ENCODE measurements around the gene TFCP2L1.
"Not testable (repeated sequence)": the region's sequence is repeated elsewhere in the genome, so short reads cannot be mapped to it uniquely, and the experiment has no call there.

The TFCP2L1 gene

DNA sequence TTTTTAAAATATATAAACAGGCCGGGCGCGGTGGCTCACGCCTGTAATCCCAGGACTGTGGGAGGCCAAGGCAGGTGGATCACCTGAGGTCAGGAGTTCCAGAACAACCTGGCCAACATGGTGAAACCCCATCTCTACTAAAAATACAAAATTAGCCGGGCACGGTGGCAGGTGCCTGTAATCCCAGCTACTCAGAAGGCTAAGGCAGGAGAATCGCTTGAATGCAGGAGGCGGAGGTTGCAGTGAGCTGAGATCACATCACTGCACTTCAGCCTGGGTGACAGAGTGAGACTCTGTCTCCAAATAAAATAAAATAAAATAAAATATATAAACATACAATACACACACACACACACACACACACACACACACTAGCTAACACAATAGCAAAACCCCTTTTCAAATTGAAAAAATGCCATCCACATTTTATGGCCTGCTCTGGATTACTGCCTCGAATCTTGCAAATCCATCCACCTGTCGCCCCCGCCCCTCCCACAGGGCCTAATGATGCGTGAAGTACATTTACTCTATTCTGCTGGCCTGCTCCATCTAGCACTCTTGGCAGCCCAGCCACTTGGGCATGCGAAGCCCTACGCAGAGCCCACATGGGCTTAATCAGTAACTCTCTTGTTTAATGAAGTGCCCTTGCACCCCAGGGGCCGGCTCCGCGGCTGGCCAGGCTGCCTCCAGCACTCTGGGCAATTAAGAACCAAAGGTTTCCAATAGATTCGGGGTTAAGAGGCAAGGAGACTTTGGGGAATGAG, 57.4 kb downstream of the TFCP2L1 start:
- DNase-seq (ENCODE audit: low read depth in 1 of 2, low spot score in 1 of 2): not testable (repeated sequence)

DNA sequence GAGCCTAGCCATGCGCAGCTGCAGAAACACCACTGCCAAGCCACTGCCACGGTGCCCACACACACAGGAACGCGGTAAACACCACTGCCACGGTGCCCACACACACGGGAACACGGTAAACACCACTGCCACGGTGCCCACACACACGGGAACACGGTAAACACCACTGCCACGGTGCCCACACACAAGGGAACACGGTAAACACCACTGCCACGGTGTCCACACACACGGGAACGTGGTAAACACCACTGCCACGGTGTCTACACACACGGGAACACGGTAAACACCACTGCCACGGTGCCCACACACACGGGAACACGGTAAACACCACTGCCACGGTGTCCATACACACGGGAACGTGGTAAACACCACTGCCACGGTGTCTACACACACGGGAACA, 59.3 kb downstream of the TFCP2L1 start:
- DNase-seq (ENCODE audit: low read depth in 1 of 2, low spot score in 1 of 2): not testable (repeated sequence)

DNA sequence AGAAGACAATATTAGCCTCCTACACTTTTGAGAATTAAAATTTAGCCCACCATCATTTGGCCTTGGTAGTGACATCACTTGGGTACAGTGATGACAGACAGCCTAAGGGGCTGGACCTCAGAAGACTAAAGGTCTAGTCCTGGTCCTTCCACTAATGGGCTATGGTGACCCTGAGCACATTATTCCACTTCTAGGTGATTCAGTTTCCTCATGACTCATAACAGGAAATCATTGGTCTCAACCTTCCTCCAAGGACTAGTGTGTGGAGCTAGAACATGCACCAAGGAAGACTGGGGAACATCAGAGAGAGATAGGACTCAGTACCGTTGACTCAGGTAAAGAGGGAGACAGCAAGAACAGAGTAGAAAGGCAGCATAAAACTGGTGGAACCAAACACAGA, 64.0 kb downstream of the TFCP2L1 start:
- DNase-seq (ENCODE audit: low read depth in 1 of 2, low spot score in 1 of 2): no peak

DNA sequence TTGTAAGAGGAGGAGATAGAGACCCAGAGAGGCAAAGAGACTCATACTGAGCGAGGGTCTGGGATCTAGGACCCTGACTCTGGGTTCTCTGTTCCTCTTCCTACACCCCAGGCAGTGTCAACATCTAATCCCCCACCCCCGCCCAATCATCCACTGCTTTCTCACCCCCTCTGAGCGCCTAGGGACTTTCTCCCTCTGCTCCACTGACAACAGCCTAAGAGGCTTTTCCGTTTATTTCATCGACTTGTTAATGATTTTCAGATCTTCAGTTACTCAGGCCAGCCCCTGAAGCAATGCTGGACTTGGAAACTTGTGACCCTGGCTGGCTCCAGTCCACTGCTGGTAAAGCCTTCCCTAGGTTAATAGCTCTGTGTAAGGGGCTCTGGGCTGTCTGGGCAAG, 65.1 kb downstream of the TFCP2L1 start:
- DNase-seq (ENCODE audit: low read depth in 1 of 2, low spot score in 1 of 2): no peak

DNA sequence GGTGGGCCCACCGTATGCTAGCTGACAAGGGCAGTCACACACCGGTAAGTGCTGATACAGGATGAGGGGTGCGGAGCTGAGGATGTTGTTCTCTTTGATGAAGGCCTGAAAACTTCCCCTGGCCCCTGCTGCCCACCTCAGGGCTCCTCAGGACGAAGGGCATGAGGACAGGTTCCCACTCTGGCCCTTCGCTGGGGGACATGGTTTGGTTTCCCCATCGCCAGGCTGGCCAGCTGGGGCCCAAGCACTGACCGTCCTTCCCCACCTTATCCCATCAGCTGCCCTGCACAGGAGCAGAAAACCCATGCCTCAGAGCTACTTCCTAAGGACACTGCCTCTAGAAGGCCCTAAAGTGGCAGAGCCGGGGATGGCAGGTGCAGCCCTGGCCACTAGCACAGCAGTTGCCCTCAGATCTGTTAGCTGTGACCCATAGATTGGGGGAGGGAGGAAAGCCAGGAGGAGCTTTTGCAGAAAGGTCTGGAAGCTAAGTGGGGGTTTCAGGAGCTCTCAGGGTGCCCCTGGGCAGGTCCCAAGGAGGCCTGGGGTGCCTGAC, 66.5 kb downstream of the TFCP2L1 start:
- DNase-seq (ENCODE audit: low read depth in 1 of 2, low spot score in 1 of 2): no peak

DNA sequence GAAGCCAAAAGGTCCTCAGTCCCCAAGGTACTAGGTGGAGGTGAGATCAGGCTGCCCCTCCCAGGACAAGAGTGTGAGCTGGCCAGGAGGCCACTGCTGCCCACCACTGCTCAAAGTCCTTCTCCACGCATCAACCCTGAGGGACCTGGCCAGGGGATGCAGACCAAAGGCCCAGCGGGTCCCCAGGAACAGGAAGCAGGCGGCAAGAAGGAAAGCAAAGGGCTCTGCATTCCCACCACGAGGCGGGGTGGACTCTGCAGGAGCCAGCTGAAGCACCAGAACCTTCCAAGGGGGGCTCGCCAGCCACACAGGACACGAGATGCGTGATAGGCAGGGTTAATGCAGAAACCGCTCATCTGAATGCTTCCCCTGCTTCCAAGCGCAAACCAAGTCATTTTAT, 67.4 kb downstream of the TFCP2L1 start:
- DNase-seq (ENCODE audit: low read depth in 1 of 2, low spot score in 1 of 2): no peak

DNA sequence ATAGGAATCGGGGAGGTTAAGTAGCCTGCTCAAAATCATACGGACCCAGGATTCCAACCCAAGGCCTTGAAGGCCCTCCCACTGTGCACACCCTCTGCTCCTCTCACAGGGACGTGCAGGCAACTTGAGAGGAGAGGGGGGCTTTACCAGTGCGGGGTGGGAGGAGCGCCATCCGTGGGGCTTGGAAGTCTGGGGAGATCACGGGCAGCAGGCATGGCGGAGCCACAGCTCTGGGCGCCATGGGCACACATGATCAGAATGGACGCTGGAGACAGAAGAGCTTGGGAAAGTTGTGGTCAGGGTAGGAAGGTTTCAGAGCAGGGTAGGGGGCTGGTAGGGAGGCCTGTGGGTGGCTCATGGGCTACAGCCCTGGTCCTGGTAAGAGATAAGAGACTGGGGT, 70.7 kb downstream of the TFCP2L1 start:
- DNase-seq (ENCODE audit: low read depth in 1 of 2, low spot score in 1 of 2): no peak

DNA sequence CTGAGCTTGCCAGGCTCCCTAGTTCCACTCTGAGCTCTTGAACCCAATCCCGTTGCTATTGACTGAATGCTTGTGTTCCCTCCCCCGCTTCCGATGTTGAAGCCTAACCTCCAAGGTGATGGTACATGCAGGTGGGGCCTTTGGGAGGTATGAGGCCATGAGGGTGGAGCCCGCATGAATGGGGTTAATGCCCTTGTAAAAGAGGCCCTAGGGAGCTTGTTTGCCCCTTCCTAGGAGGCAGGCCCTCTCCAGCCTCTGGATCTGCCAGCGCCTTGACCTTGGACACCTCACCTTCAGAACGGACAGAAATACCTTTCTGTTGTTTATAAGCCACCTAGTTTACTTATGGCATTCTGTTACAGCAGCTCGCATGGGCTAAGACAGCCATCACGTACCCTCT, 71.6 kb downstream of the TFCP2L1 start:
- no peak for DNase-seq (ENCODE audit: low read depth in 1 of 2, low spot score in 1 of 2)

DNA sequence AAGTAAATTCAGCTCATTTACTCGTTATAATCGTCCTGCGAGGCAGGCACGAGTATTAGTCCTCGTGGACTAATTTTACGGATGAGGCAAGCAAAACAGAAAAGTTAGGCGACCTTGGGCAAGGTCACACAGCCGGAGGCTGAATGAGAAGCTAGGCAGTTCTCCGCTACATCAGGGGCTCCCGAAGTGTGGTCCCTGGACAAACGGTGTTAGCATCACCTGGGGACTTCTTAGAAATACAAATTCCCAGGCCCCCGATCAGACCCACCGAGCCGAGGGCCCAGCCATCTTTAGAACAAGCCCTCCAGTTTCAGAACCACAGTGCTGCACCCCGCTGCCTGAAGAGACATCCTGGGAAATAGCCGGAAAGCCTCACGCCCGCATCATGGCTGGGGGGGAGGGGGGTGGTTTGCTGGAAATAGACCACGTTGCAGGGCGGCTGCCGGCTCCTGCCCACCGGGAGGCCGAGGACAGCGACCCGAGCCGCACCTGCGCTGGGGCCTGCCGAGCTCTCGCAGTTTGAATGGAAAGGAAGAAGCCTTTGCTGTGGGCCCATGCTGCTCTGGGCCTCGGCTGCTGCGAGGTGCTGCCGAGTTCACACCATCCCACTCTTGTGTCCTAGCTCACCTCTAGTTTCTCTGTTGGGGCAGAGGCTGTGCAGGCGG, 72.2 kb downstream of the TFCP2L1 start:
- DNase-seq (ENCODE audit: low read depth in 1 of 2, low spot score in 1 of 2): no peak

DNA sequence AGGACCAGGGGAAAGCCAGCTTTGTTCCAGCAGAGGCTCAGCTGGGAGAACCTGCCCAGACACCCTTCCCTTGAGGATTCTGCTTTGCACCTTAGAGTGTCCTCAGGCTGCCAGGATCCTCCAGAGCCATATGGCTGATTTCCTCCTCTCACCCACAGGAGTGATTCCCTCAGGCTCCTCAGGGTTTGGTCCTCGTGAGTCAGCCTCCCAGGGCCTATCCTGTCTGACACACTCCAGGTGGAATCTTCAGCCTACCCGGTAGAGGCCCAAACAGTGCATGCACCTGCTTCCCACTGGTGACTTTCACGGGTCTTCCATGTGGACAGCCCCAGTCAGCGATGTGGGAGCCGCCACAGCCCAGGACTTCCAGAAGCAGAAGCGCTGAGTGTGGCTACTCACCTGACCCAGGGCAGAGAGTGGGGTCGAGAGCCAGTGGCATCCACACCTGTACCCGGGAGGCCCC, 73.3 kb downstream of the TFCP2L1 start:
- DNase-seq (ENCODE audit: low read depth in 1 of 2, low spot score in 1 of 2): no peak

DNA sequence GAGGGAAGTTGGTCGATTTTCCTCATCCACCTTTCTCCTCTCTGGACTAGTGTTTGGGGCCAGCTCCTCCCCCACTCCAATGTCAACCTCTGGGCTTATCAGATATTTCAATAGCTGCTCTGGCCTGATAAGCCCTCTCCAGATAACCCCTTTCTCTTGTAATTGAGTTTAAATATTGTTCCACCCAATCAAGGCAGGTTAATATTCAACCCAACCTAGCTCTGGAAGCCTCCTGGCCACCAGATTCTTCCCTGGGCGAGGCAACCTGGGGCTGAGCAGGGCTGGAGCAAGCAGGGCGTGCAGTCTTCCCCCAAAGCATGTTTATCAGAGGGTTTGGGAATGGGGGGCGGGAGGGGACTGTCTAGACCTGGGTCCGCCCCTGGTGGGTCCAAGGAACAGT, 73.8 kb downstream of the TFCP2L1 start:
- no peak for DNase-seq (ENCODE audit: low read depth in 1 of 2, low spot score in 1 of 2)

DNA sequence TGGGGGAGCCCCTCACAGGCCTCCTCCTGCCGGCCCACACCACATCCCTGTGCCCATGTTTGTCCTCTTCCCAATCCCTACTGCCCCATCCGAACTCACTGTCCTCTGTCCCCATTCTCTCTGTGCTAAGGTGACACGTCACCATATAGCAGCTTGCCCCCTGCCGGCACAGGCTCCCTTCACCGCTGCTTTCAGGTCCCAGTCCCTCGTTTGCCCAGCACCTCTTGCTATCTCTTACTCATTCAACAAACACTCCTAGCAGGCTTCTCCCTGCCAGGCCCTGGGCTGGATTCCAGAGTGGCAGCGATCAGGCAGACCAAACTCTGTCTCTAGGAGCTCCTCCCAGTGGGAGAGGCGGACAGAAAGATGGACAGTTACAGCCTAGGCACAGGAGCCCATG, 74.3 kb downstream of the TFCP2L1 start:
- DNase-seq (ENCODE audit: low read depth in 1 of 2, low spot score in 1 of 2): no peak

DNA sequence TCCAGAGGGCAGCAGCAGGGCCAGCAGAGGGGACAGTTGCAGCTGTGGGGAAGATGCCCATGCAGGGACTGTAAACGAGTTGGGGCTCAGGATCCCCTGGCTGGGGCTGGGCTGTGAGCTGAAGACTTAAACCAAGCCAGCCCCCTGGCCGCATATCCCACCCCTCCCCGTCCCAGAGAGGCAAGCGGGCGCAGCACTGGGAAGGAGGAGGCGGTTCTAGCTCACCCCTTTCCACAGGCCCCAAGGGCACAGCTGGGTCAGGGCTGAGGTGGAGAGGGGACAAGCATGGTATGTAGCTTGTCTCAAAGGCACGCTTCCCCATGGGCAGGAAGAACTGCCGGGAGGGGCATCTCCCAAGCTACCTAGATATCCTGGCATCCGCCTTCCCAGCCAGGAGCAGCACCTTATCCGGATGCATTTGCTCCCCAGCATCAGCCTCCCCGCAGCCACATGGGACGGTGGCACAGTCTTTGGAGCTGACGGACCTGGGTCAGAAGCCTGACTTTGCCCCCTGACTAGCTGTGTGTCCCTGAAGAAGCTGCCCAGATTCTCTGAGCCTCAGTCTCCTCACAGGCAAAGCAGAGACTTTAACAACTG, 75.9 kb downstream of the TFCP2L1 start:
- no peak for DNase-seq (ENCODE audit: low read depth in 1 of 2, low spot score in 1 of 2)

DNA sequence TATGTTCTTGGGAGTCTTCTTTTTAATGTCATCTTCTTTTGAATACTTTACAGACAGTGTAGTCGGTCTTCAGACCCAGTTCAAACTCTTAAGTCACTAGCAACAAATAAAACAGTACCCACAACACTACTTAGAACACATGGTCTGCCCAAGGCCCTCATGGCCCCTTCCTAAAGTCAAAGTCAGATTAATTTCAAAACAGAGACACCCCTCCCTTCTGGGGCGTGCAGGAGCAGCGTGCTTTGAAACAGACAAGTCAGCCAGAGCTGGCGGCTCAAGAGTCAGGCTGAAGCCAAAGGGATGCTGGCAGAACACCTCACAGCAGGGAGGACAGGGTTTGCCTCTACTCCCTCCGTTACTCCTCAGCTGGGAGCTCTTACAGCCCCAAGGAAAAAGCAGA, 77.5 kb downstream of the TFCP2L1 start:
- DNase-seq (ENCODE audit: low read depth in 1 of 2, low spot score in 1 of 2): no peak

DNA sequence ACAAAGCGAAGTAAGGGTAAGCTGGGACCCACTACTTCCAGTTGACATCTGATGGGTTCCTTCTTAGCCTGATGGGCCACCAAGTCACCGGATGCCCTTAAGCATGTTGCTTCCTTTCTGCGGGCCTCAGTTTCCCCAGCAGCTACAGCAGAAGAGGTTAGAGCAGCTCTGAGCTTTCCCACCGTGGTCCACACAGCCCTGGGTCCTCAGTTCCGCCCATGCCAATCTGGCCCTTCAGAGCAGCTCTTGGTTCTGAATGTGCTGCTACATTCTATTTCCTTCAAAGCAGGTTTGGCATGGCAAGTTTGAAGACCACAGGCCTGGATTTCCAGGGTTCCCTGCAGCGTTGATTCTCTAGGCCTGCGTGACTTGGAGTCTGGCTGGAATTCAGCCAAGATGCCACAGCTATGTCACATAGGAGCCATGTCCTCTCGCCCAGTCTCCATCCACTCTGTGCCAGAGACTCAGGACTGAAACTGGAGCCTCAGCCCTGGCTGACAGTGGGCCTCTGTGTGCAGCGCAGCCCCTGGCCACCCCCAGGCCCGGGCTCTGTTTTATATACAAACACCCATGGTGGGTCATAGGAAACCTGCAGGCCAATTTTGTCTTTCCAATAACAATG, 79.6 kb downstream of the TFCP2L1 start:
- no peak for DNase-seq (ENCODE audit: low read depth in 1 of 2, low spot score in 1 of 2)

DNA sequence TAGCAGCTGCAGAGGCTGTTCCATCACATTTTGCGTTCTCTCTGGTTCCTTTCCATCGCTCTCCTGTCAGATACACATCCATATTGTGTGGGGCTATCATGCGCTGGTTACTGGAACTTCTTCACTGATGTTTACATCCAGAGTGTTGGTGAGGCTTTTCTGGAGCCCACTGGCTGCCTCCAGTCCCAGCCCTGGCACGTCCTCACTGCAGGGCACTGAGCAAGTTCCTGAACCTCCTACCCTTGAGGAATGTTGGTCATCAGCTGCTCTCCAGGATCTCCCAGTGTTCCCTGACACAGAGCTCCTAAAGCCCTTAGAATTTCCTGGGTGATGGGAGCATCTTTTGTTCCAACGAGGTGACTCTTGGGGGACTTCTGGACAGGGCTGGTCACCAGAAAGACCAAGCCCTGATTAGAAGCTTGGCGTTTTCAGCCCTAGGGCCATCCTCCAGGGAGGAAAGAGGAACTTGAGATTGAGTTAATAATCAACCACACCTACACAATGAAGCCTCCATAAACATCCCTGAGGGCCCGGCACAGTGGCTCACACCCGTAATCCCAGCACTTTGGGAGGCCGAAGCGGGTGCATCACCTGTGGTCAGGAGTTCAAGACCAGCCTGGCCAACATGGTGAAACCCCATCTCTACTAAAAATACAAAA, 81.3 kb downstream of the TFCP2L1 start:
- DNase-seq (ENCODE audit: low read depth in 1 of 2, low spot score in 1 of 2): no peak

DNA sequence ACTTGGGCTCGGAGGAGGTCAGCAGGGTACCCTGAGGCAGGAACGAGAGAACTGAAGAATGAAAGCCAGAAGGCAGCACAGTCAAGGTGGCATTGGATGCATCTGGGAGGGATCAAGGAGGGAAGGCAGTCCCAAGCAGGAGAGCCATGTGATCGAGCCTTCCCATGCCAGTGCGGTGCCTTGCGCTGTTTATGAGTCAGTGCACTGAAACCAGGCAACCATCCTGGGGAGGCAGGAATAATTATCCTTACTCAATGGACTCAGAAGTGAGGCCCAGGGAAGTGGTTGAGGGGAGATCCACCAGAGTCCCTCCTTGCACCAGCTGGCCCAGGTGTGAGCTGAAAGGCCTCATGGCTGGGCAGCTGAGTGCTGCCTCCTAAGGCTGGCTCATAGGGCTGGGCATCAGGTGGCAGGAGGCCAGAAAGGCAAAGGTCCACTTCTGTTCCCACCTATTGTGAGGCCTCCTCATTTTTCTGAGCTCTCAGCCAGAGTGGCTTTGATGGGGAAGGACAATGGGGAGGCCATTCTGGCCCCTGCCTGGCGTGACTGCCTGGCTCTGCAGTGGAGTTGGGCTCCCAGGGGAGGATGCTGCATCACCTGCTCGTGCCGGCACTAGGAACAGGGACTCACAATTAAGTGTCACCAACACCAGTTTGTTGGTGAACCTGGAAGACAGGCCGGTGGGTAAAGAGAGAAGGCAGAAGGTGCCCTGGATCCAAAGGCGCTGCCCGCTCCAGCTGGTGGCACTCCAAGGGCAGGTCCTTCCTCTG, 82.3 kb downstream of the TFCP2L1 start:
- DNase-seq (ENCODE audit: low read depth in 1 of 2, low spot score in 1 of 2): no peak

DNA sequence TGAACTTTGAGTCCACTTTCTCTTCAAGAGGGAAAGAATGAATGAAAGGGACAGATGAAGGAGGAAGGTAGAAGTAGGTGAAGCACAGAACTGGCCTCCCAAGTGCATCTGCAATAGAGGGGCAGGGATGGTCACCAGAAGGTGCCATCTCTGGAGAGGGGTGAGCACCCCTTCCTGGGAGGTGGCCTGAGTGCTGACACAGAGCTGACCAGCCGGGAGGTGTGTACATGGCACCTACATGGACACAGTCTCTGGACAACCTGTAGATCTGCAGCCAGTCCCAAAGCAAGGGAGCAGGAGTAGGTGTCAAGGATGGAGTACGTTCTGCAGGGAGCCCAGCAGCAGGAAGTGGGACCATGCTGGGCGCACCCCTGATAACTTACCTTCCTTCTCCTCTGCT, 83.2 kb downstream of the TFCP2L1 start:
- DNase-seq (ENCODE audit: low read depth in 1 of 2, low spot score in 1 of 2): no peak

DNA sequence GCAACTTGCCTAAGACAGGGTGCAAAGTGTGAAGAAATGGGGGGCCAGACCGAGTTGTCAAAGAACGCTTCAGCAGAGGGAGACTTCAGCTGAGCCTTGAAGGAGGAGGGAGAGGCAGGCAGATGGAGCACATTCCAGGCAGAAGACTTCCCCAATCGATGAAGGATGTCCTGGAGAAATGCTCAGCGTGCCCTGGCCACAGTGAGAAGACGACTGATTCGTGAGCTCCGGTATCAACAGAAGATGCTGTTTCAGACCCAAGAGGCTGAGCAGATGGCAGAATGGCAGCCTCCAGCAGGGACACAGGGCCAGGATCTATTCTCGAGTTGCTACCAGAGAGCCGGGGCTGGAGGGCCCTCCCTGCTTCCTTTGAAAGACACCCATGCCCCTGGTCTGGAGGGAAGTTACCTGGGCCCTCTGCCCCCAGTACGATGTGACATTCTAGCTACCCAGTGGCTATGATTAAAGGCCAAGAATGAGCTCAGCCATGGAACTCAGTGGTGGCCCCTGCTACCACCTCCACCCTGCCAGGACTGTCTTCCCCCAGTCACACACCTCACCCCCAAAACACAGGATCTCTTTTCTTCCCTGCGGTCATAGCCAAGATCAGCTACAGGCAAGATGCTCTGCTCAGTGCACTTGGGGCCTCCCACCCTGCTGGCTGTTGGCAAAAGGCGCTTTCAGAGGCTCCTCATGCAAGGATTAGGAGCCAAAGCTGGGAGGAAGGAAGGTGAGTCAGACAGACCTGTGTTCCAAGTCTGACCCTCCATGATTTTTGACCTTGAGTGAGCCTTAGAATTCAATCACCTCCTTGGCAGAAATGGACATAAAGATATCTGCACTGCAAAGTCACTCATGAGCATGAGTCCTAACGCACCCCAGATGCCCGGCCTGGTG, 84.3 kb downstream of the TFCP2L1 start:
- DNase-seq (ENCODE audit: low read depth in 1 of 2, low spot score in 1 of 2): no peak

DNA sequence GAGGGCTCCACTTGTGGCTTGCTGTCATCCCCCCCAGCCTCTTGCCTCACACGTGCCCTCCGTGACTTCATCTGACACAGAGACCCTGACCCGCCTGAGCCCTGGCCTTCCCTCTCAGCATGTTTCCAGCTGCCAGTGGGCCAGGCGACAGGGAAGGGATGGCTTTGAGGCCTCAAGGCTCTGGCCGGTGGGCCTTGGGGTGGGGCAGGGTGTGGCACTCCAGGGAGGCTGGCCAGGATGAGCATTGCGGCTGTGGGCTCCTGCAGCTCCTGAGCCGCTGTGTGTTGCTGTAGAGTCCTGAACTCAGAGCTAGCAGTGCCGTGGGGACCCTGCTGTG, 85.0 kb downstream of the TFCP2L1 start:
- no peak for DNase-seq (ENCODE audit: low read depth in 1 of 2, low spot score in 1 of 2)
